Ammon's horn (tissue), 1 donor: ENCODE data around the gene FTSJ3.
"Not testable (repeated sequence)": the region's sequence is repeated elsewhere in the genome, so short reads cannot be mapped to it uniquely, and the experiment has no call there.

Source experiments
- DNase-seq: peaks from one replicate; pipeline ENCODE4 v3.0.0-alpha.2; 2016; ENCODE audit warnings: low spot score

FTSJ3 gene

DNA sequence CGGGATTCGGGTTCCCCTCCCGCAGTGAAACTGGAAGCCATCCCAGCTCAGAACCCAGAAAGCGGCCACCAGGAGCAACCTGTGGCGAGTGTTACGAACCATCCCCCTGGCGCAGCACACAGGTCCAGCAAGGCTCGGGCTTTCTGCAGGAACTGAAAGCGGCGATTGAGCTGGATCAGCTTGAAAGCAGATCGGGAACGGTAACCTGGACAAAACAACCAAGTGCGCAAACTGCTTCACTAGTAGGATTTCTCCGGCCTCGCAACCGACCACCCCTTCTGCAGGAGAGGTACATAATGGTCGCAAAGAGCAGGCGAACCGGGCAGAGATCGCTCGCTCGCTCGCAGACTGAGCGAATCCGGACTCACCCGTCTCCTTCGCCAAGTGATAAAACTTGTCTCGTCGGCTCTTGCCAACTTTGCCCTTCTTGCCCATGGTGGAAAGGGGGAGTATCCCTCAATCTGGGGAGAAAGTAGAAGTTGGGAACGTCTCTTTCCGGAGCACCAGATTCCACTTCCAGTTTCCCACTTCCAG, 928 bp downstream of the FTSJ3 start:
- DNase-seq, result no peak

DNA sequence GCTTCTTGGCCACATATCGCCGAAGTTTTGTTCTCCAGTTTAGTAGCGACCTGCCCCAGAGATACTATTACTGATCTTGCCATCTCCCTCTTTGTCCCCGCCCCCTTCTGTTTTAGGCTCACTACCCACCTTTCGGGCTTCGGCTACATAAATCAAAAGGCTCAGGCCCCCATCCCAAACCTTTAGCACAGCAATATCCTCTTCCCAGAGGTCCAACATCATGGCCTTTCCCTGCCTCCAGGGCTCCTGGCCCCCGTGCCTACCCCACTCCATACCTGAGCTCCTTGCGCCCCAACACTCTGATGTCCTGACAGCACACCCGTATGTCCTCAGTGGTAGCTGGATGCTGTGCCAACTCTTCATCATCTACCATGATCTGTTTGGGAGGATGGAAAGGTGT, 3.1 kb downstream of the FTSJ3 start:
- no peak for DNase-seq

DNA sequence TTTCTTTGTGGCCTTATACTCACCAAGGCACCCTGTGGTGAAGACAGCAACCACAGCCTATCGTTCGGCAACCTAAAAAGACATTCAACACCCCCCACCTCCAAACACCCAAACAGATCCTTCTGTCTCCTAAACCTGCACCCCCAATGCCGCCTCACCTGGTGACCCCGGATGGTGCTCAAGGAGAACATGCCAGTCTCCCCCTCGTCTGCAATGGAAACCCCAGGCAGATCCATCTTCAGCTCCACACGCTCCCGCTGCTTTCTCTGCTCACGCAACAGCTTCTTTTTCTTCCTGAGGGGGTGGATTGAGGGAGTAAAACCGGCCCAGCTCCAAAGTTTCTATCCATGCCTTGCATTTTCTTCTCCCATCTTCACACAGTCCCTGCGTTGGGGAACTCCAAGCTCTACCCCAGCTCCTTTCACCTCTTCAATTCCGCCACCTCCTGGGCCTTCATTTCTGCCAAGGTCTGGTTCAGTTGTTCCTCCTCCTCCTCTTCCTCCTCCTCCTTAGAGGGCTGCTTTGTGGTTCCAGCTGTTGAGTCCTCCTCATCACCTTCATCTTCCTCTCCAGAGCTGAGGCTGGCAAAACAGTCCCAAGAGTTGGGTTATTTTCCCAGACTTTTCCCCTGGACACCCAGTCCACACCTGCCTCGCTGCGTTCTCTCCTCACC, 3.7 kb downstream of the FTSJ3 start:
- DNase-seq, result no peak

DNA sequence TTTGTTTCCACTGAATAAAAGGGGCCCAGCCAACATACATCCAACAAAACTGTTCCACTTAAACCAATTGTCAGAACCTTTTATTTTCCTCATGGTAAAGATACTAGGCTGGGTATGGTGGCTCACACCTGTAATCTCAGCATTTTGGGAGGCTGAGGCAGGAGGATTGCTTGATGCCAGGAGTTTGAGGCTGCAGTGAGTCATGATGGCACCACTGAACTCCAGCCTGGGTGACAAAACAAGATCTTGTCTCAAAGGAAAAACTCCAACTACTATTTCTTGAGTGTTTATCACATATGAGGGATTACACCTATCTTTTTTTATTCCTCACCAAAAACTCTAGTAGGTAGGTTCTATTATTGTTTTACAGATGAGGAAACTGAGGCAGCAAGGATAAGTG, 4.9 kb downstream of the FTSJ3 start:
- no peak for DNase-seq

DNA sequence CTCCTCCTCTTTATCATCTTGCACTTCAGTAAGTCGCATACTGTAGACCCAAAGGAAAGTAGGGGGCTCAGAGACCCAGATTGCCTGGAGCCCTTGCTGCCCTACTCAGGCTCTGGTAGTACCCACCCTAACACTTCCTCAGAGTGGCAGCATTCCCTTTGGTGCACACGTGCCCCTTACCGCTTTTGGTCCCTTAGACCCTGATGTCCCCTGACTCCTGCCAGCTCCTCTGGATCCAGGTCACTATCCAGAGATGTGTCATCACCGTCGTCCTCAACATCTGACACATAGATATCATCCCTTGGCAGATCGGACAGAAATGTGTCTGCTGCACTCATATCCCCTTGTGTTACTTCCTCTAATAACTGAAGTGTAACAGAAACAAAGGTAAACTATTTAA, 5.7 kb downstream of the FTSJ3 start:
- DNase-seq, result no peak

DNA sequence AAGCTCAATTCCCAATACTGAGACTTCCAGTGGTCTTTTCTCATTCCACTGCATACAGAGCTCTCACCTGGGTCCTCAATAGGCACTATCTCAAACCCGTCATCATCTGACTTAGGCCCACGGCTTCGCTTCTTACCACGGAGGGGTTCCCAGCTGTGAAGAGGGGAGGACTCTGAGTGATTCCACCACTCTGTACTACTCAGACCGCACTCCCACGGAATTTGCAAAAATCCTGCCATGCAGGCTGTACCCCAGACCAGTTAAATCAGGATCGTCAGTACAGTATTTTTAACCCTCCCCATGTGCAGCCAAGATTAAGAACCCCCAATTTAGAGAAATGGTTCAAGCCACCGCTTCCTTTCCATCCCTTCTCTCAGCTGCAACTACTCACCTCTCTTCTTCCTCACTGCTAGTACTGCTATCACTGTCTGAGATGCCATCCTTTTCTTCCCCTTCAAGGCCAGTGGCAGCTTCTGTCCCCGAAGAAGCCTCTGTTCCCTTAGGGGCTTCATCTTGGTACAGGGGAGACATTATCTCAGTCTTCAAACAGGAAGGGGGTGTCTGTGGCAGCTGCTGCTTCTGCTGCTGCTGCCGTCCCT, 6.4 kb downstream of the FTSJ3 start:
- DNase-seq, result no peak

DNA sequence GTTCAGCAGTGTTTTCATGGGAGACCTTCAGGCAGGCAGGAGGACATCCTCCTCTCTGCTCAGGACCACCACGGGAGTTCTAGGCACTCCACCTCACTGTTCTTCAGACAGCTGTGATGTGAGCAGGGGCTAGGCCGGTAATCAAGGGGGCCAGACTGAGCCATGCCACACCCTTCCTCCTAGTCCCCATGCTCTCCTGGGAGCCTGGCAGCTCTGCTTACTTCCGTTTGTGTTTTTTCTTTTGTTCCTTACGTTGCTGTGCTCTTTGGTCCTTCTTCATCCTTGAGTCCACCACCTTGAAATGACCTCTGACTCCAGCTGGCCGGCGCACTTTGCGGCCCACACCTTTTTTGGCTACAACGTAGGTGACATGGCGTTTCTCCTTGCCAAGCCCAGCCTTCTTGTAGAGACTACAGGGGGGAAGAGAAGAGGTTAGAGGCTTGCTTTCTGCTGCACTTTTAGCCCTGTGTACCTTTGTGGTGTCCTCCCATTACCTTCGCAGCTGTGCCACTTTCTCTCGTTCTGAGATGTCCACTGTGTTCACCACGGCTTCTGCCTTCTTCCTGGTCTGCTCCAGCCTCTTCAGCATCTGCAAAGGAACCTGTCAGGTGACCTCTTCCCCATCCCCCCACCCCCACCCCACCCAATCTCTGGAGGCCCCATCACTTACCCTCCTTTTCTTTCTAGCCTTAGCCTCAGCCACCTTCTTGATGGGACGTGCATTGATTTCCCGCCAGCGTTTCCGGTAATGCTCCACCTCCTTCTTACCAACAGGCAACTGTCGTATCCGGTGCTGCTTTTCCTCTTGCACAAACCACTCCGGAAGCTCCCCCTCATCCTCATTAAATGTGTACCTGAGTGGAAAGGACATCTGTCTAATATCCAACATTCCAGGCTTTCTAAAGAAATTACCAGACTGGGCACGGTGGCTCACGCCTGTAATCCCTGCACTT, 7.6 kb downstream of the FTSJ3 start:
- DNase-seq, result no peak

DNA sequence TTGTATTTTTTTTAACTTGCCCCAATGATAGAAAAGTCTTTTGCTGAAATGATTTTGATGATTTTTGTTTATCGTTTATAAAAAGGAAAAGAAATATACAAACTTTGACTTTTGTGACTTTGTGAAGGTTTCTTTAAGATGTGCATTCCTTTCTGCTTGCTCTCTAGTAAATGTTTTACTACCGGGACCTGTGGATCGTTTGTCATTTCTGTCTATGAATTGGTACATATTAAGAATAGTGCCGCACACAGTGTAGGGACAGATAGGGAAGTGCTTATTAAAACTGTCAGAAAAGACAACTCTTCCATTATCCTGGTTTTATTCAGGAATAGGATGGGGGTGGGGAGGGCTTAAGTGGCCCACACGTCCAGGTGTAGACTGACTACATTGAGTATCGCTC, 8.3 kb downstream of the FTSJ3 start:
- DNase-seq, result no peak

DNA sequence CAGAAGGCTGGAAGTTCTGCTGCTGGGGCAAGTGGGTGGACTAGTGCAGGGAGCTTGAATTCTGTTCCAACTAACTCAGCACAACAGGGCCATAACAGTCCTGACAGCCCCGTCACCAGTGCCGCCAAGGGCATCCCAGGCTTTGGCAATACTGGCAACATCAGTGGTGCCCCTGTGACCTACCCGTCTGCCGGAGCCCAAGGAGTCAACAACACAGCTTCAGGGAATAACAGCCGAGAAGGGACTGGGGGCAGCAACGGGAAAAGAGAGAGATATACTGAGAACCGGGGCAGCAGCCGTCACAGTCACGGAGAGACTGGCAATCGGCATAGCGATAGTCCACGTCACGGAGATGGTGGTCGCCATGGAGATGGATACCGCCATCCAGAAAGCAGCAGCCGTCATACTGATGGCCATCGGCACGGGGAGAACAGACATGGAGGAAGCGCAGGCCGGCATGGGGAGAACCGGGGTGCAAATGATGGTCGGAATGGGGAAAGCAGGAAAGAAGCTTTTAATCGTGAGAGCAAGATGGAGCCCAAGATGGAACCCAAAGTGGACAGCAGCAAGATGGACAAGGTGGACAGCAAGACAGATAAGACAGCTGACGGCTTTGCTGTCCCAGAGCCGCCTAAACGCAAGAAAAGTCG, 9.6 kb downstream of the FTSJ3 start:
- DNase-seq, result no peak

DNA sequence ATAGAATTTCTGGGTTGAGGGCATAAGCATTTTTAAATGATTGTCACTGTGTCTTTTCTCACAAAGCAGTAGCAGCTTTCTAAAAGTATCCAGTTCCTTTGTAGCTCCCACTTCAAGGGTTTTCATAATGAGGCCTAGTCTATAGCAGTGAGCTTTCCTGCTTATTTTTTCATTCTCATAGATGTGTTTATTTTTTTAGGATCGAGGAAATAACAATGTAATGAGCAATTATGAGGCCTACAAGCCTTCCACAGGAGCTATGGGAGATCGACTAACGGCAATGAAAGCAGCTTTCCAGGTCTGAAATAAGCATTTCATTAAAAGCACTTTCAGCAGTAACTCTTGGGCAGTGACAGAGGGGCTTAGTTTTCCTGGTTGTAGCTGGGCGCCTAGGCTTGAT, 10.8 kb downstream of the FTSJ3 start:
- no peak for DNase-seq

DNA sequence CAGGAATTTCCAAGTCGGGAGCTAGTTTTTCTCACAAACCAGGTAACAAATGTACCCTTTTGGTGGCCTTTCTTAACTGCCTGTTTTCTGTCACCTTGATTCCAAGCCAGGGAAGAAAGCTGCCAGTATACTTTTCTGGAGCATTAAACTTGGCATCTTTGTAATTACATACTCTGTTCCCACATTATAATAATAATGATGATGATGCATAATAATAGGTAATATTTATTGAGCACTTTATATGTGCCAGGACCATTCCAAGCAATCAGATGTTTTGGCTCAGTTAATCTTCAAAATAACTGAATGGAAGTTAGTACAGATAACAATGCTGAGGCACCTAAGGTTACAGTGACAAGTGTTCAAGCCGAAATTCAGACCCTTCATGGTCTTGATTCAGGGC, 11.3 kb downstream of the FTSJ3 start:
- DNase-seq, result no peak

DNA sequence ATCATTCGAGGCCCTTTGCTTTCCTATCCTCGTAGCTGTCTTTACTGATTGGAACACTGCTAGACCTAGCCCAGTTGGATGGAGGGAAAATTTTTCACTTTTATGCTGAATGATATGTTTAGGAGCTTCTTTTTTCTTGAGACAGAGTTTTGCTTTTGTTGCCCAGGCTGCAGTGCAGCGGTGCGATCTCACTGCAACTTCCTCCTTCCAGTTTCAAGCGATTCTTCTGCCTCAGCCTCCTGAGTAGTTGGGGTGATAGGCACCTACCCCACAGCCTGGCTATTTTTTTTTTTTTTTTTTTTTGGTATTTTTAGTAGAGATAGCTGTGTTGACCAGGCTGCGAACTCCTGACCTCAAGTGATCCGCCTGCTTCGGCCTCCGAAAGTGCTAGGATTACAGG, 17.5 kb downstream of the FTSJ3 start:
- no peak for DNase-seq

DNA sequence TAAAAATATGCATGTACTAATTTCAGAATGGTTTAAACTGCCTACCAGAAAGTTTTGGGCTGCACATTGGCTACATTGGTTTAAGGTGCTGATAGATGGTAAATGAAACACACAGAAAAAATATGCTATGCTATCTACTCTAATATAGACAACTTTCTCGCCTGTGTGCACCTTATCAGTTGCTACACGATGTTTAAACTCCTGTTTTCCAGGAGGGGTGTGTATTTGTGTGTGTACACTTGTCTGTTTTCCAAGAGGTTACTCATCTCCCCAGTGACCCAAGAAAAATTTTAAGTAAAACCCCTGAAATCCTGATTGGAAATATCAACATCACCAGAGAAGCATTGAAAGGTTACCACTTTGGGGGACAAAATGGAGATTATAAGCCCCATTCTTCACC, 21.9 kb downstream of the FTSJ3 start:
- DNase-seq, result no peak

DNA sequence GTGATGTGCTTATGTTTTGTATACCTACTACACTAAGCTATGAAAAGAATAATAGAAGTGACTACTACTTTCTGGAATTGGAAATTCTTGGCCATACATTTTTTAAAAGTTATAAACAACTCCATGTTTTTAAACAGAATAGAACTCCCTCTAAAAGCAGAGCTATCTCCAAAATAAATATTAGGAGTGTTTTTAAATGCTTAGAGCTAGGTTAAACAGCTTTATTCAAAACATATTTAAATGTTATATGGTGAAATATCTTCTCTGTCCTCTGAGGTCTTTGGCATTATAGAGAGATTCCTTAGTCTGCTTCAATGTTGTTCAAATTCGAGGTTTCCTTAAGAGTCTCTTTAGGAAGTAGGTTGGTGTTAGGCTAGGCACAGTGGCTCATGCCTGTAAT, 23.1 kb downstream of the FTSJ3 start:
- no peak for DNase-seq

DNA sequence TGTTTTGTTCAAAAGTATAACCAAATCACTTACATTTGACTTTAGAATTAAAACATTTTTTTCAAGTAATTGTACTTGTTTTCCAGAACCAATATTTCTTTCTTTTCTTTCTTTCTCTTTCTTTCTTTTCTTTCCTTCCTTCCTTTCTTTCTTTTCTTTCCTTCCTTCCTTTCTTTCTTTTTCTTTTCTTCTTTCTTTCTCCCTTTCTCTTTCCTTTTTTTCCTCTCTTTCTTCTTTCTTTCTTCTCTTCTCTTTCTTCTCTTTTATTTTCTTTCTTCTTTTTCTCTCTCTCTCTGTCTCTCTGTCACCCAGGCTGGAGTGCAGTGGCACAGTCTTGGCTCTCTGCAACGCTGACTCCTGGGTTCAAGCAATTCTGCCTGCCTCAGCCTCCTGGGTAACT, 26.7 kb downstream of the FTSJ3 start:
- DNase-seq, result no peak

DNA sequence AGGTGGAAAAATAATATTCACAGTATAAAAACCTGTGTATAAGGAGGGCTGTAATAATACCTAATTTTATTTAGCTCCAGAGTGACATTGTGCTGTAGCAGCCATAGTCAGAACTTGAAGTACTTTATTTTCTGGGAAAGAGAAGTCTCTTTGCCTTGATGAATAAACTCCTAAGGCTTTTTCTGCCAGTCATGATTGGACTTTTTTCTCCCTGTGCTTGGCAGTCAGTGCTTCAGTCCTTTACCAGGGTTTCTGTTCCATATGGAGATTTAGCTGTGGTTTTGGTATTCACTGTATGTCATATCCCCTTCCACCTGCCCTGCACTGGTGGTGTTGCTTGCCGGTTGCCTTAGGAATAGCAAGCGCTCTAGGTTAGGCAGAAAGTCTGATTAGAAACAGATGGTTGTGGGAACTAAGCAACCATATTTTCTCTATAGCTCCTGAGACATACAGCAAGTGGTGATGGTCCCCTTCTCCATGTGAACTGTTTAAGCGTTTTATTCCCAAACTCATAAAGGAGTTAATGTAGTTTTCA, 28.8 kb downstream of the FTSJ3 start:
- DNase-seq, result no peak

DNA sequence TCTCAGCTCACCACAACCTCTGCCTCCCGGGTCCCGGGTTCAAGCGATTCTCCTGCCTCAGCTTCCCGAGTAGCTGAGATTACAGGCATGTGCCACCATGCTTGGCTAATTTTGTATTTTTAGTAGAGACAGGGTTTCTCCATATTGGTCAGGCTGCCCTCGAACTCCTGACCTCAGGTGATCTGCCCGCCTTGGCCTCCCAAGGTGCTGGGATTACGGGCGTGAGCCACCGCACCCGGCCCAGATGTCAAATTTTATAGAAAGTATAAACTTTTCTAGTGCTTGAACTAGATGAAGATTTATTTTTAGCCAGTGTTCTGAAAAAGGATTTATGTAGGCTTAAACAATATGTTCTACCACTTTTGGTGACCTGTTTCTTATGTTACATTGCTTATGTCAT, 31.1 kb downstream of the FTSJ3 start:
- DNase-seq, result not testable (repeated sequence)

DNA sequence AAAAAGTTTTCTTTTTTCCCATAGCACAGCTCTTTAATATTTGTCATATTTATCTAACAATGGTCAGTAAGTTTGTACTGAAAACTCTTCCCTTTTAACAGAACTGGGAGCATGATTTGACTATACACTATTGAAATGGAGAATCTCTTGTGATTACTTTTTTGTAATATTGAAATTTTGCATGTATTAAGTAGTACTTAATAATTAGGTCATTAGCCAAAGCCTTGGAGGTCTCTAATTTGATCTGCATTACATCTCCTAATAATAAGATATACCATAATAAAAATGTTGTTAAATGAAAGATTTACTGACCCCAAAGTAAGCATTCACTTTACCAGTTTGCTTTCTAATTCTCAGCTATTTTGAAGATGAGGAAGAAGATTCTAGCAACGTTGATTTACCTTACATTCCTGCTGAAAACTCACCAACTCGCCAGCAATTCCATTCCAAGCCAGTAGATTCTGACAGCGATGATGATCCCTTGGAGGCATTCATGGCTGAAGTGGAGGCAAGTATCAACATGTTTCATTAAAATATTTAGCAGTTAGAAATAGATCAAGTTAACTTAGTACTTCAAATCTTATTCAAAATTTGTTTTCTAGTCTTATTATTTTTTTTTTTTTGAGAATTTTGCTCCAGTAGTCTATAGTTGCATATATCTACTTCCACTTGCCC, 35.3 kb downstream of the FTSJ3 start:
- DNase-seq, result no peak

DNA sequence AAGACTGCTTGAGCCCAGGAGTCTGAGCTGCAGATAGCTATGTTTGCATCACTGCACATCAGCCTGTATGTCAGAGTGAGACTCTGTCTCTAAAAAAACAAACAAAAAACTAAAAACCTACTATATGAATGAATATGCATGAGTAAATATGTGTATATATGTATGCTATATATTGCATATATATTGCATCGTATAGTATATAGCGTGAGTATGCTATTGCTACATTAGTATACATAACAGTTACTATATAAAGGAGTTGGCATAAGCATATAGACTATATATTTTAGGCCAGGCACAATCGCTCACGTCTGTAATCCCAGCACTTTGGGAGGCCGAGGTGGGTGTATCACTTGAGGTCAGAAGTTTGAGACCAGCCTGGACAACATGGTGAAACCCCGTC, 37.4 kb downstream of the FTSJ3 start:
- no peak for DNase-seq

DNA sequence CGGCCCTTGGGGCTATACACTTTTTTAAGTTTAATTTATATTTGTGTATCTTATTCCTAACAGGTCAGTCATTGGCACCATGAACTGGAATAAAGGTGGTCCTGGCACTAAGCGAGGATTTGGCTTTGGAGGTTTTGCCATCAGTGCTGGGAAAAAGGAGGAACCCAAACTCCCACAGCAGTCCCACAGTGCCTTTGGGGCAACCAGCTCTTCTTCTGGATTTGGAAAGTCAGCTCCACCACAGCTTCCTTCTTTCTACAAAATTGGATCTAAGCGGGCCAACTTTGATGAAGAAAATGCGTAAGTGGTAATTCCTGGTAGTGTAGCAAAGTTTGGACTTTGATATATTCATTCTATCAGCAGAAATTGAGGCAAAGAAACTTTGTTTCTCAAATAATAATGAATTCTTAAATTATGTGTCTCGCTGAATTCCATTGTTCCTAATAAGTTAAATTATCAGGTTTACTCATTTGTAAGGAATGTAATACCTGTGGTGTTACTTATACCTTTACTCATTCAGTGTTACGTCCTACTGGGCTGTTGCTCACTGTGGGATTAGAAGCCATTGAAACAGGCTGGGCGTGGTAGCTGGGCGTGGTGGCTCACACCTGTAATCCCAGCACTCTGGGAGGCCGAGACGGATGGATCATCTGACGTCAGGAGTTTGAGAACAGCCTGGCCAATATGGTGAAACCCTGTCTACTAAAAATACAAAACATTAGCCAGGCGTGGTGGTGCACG, 40.3 kb downstream of the FTSJ3 start:
- DNase-seq, result no peak

DNA sequence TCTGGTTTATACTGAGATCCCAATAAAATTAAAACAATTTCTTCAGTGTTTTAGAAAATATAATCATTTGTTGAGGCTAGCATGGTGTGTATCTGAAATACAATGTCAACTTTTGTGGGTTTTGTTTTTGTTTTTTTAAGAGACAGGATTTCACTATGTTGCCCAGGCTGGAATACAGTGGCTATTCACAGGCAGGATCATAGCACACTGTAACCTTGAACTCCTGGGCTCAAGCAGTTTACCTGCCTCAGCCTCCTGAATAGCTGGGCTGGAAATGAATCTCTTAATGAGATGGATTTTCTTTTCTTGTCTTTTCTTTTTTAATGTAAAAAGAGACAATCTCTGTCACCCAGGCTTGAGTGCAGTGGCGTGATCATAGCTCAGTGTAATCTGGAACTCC, 41.3 kb downstream of the FTSJ3 start:
- no peak for DNase-seq
